GM19025 (cell line): ENCODE results near the gene AMN.
"Not testable (repeated sequence)": the region's sequence is repeated elsewhere in the genome, so short reads cannot be mapped to it uniquely, and the experiment has no call there.

Source experiments
- ATAC-seq: cut with Tn5 transposase; IDR thresholded peaks from one replicate; pipeline ENCODE4 v1.9.1; 2021; ENCODE audit warnings: mild to moderate bottlenecking, low read depth, moderate library complexity; ENCODE audit not compliant: unreplicated experiment

Gene AMN

DNA sequence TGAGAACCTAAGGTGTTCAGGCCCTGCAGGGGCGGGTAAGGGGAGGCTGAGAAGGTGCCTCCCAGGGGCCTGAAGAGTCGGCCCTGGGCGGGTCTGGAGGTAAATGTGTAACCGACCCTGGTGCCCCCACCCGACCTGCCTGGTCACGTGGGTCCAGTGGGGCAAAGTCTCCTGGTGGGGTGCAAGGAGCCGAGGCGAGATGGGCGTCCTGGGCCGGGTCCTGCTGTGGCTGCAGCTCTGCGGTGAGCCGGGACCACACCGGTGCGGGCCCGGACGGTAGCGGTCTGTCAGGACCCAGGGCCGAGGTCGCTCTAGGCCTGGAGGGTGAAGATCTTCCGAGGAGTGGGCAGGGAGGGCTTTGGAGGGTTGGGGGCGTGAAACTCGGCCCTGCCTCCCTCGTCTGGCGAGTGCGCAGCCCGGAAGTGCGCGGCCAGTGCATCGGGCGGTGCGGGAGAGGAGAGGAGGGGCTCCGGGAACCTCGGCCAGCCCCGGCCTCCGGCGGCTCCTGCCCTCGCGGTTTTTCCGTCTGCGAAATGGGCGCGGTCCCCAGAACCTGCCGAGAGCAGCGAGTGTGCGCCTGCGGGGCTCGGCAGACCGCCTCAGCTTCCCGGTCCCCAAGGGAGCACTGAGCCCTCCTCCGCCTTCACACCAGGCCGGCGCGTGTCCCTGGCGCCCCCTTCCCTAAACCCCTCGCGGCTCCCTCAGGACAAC, at the start of gene AMN:
Gene AMN, plus strand, starts transcription at position 174 of the 711 bp plus-strand sequence. Its CDS starts 26 bp downstream, at position 200.
- ATAC-seq: no peak

DNA sequence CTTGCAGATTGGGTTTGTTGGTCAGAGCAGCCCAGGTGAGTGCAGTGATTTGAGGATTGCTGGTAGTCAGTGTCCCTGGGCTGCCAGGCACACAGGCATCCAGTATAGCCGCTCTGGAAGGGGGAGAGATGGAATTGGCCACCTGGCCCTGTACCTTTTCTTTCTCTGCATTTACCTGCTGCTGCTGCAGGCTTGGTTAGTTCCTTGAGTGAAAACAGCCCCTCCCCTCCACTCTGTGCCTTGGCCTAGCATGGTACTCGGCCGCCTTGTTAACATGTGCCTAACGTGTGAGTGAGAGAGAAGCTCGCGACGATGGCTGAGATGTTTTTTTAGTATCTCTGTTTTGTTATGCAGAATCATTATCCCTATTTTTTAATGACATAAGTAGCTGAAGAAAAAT, 49.3 kb upstream of the AMN start:
- no peak for ATAC-seq

DNA sequence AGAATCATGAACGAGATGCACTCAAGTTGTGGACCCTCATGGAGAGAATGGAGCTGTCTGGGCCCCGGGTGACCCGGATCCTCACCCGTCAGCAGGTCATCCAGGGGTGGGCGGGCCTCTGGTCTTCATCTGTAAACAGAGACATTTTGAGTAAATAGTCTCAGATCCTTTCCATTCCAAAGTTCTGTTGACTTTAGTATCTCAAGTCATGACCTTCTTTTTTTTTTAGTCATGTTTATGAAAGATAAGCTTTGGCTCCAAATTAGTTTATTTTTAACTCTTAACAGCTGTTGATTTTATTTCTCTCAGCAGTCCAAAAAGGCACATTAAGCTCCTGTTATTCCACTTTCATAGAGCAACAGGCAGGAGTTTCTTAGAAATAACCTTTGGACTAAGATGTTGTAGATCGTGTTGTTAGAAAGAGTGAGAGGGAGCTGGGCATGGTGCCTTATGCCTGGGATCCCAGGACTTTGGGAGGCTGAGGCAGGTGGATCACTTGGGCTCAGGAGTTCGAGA, 48.9 kb upstream of the AMN start:
- ATAC-seq: no peak

DNA sequence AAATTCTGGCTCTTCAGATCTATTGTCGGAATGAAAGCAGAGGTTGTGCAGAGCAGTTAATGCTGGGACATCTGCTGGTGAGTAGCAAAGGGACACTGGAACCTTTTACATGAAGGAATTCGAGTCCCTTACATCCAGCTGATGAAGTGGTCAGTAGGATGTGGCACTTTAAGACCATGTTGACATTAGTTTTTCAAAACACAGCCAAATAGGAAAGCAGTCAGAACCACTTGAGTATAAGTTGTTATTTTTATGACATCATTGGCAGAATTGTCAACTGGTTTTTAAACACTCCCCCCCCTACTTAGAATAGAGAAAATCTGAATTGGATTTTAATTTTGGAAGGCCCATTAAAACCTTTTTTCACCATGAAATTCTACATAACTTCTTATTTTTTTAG, 46.8 kb upstream of the AMN start:
- no peak for ATAC-seq

DNA sequence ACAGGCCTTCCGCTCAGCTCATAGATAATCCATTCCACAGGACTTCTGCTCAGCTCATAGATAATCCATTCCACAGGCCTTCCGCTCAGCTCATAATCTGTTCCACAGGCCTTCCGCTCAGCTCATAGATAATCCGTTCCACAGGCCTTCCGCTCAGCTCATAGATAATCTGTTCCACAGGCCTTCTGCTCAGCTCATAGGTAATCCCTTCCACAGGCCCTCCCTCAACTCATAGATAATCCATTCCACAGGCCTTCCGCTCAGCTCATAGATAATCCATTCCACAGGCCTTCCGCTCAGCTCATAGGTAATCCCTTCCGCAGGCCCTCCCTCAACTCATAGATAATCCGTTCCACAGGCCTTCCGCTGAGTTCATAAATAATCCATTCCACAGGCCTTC, 45.0 kb upstream of the AMN start:
- ATAC-seq: not testable (repeated sequence)

DNA sequence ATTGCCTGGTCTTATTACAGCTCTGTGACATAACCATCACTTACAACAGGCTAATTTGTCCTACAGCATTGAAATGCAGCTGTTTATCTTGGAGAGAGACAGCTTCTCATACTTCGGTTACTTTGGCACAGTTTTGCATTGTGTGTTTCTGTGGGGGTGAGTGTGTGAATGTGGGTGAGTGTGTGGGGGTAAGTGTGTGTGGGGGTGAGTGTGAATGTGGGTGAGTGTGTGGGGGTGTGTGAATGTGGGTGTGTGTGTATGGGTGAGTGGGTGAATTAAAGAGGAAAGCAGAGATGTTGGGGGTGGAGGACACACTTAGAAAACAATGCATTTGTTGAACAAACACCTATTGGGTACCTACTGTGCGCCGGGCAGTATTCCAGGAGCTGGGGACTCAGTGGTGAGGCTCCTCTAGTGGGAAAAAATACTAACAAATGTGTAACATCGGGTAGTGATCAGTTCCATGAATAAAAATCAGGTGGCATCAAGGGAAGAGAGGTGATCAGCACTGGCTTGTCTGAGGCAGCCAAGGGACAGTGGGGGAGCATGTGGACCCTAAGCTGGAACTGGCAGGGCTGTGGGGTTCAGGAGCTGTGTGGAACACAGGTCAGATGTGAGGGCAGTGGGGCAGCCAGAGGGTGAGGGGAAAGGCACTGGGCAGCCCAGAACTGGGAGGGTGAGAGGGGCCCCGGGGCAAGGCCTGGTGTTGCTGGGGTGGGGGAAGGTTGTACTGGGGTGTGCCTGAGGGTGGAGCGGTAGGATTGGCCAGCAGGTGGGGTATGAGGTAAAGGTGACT, 44.1 kb upstream of the AMN start:
- no peak for ATAC-seq

DNA sequence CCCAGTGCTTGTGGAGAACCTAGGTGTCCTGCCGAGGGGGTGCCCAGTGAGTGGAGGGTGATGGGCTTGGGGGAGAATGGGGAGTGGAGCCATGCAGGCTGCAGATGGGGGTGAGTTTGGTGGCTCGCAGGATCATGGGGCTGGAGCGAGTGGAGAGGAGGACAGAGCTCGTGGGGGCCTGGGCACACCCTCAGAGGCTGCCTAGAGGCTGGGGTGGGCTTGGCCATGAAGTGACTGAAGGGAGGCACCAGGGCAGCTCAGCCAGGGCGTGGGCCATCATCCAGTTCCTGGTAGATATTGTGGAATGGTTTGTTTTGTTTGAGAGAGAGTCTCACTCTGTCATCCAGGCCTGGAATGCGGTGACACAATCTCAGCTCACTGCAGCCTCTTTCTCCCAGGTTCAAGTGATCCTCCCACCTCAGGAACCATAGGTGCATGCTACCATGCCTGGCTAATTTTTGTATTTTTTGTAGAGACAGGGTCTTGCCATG, 43.4 kb upstream of the AMN start:
- ATAC-seq: no peak

DNA sequence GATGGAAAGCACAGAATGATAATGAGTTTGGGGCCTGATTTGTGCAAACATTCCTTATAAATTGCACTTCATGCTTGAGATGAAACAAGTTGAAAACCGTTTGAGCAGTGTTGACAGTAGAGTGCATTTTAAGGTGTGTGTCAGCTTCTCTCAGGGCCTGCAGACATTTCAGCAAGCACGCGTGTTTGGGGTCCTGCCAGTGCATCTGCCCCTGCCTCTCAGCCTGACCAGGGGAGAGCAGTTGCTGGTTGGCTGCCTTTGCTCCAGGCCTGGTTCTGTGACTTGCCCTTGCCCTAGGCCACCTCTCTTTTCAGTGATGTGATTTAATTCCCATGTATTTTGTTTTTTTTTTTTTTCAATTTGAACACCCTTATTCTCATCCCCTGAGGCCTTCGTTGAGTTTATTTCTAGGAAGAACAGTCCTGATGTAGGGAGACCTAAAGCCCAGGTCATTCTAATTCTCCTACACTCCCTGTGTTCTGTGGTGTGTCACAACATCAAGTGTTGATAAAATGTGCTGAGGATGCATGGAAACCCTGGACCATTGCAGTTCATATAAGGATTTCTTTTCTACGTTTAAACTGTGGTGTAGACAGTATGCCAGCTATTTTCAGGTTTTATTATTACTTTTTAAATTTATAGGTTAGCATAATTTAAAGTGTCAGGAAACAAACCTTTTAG, 40.1 kb upstream of the AMN start:
- no peak for ATAC-seq

DNA sequence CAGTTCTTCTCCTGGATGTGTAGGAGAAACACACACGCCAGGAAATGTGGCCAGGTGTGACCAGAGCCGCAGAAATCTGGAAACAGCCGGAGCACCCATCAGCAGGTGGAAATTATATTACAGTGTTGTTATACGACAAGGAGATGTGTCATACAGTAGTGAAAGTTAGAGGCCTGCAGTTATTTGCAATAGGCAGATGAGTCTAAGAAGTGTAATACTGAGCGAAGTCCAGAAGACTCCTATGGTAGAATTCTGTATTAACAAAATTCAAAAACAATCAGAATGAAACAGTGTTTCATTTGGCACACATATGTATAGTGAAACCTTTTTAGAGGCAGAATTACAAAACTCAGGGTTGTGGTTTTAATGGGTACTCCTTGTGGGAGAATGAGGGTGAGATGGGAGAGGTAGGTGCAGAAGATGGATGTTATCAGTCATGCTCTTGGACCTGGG, 39.3 kb upstream of the AMN start:
- ATAC-seq: no peak

DNA sequence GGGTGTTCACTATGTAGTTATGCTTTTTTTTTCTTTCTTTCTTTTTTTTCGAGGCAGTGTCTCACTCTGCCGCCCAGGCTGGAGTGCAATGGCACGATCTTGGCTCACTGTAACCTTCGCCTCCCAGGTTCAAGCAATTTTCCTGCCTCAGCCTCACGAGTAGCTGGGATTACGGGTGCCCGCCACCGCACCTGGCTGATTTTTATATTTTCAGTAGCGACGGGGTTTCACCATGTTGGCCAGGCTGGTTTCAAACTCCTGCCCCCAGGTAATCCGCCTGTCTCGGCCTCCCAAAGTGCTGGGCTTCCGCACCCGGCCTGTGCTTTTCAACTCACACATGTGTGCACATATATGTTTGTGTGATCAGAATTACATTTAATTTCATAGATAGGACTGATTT, 38.9 kb upstream of the AMN start:
- no peak for ATAC-seq

DNA sequence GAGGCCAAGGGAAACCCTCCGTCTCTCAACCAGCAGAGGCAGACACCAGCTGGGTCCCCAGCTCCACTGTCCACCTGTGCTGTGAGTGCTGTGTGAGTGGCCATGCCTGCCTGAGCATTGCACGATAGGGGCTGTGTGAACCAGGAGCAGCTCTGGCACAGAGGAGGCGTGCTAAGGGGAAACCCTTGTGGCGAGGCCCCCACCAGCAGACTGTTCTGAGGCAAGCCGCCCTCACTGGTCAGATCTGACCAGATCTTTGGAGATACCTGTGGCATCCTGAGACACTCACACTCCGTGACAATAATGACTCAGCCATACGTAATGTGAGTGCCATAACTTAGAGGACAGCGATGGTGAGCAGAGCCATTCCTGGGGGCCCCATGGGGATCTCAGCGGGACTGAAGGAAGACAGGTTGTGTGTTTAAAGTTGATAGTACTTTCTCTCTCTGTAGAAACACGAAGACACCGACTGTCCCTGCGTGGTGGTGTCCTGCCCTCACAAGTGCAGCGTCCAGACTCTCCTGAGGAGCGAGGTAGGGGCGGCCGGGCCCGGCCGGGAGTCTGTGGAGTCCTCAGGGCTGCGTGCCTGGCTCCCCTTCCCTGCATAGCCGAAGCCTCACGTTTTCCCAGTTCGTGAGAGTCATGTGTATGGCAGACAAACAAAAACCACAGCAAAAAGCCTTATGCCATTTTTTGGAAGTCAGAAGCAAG, 36.6 kb upstream of the AMN start:
- ATAC-seq: no peak

DNA sequence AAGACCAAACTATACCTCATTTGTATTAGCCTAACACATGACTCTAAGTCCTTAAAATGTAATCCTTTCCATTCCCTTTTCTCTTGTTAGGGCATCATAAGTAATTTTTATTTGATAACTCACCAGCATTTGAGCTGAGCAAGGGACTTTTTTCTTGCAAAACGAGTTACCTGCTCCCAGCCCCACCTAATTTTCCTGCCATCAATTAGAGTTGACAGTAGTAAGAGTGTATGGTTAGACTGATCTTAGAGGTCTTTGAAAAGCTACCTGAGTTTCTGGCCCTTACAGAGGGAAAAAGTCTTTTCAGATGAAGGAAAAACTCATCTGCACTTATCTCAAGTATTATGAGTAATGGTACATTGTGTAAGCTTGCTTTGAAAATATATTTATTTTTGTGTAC, 33.7 kb upstream of the AMN start:
- ATAC-seq: no peak

DNA sequence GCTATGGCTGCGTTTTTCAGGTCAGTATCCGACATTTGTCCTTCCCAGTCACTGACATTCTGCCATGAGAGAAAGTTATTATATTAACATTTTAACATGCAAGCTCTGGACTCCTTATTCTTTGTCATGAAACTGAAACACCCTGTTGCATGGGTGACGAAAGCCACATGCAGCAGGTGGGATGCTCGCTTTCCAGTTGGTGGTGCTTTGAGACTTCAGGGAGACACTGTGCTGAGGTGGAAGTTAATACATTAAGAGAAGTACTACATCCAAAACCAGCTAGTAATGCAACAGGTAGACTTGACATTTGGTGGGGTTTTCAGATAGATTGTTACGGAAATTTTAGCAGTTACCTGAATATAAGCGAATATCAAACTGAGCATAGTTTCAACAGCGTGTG, 32.8 kb upstream of the AMN start:
- no peak for ATAC-seq

DNA sequence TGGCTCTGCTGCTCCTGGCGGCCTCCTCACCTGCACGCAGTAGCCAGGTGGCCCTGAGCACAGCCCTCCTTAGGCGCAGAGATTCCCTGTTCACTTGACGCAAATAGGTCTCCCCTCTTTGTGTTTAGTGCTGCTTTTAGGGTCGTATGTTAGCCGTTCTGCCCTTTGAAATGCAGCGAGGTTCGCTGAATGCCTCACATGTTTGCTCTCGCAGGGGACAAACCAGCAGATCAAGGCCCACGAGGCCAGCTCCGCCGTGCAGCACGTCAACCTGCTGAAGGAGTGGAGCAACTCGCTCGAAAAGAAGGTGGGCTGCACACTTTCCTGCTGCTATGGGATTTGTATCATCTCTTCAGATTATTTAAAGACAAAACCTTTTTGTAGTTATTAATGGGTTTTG, 31.4 kb upstream of the AMN start:
- no peak for ATAC-seq

DNA sequence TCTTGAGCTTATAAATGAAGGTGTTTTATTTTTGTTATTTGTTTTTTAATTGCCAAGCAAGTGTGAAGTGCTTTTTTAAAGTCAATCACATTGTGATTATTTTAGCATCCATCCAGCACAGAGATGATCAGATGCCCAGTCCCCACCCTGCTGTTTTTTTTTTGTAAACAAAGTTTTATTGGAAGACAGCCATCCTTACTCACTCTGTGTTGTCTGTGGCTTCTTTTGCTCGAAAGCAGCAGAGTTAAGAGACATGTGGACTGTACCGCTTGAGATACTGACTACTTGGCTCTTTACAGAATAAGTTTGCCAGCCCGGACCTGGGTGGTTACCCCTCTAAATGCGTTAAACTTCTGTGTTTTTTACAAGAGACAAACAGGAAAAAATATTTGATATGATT, 30.9 kb upstream of the AMN start:
- no peak for ATAC-seq

DNA sequence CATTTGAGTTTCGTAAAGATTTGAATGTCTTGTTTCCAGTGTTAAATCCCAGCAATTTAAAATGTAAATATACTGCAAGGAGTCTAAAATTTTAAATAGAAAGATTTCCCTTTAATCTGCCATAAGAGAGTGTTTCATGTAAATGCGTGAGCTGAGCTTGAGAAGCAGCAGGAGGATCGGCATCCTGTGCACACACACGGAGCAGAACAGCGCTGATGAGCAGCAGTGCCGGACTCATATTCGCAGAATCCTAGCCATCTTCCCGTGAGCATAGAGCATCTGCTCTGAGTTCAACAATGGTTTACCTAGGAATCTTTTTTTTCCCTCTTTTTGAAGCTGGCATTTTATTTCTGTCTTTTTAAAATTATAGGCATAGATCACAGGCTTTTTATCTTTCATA, 29.8 kb upstream of the AMN start:
- no peak for ATAC-seq

DNA sequence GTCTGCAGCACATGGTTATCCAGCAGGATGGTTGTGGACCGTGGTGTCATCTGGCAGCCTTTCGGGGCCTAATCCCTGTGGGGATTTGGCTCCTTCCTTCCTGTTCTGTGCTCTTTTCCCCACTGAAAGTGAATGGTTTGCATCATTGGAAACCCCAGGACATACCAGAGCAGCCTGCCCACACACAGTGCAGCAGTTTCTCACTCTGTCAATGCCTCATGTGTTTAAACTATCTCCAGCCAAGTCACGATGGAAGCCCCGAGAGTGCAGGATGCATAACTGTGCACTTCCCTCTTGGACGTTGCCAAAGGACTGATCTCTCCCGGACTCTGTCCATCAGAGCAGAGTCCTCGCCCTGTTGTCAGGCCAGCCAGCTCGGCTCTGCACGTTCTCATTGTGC, 29.0 kb upstream of the AMN start:
- no peak for ATAC-seq

DNA sequence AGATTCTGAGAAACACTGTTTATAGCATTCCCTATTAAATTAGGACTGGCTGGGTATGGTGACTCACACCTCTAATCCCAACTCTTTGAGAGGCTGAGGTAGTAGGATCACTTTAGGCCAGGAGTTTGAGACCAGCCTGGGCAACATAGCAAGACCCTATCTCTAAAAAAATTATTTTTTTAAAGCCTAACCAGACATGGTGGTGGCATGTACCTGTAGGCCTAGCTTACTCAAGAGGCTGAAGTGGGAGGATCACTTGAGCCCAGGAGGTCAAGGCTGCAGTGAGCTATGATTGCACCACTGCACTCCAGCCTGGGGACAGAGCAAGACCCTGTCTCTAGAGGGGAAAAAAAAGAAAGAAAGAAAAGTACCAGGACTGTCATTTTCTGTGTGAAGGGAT, 25.7 kb upstream of the AMN start:
- ATAC-seq: not testable (repeated sequence)

DNA sequence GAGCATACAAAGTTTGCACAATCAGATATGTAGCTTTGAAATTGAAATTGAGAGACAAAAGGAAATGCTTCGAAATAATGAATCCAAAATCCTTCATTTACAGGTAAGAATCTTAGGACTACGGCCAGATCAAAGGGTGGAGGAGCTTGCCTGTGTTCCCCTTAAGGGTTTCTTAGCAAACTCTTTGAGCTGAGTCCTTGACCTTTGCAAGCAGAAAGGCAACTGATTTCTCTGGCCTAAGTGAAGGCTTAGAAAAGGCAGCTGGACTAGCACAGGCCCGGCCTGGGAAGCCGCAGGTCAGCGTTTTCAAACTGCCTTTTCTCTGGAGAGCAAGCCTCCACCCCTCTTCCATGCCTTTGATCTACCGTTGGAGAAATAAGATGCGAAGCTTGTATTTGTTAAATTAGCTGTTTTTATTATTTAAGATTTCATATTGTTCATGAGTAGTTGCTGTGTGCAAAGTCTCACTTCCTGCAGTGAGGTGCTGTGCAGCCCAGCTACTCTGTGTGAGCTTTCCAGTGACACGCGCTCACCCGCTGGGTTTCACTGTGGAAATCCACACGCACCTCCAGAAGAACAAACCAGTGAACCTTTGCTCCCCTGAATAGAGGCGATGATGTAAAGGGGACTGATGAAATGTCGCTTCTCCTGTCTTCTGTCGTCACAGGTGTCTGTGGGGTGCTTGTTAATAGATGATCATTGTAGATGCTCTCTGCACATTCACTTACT, 25.0 kb upstream of the AMN start:
- no peak for ATAC-seq

DNA sequence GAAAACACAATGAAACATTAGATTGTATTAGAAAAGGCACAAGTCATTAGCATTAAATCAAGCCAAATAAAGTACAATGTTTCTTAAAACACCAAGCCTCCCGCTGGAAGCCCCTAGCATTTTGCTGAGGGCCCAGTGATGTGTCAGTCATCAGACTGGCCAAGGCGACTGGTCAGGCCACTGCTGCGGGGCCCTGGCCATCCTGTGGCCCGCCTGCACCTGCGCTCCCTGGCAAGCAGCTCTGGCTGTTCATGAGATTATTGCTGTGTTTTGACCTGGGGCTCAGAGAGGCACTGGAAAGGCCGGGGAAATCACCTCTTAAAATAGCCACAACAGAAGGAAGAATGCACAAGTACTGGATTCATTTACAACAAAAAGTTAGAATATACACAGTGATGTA, 24.2 kb upstream of the AMN start:
- no peak for ATAC-seq
